ENCODE results near the gene KAT2B. TPM values are rescaled to one million over a fixed set of nuclear protein-coding genes. Genes with fewer than 3 reads are reported as not detected.

The KAT2B gene
- total and polyA plus RNA-seq, 12 donors, result 11.4 to 104 (median 85.2) TPM

DNA sequence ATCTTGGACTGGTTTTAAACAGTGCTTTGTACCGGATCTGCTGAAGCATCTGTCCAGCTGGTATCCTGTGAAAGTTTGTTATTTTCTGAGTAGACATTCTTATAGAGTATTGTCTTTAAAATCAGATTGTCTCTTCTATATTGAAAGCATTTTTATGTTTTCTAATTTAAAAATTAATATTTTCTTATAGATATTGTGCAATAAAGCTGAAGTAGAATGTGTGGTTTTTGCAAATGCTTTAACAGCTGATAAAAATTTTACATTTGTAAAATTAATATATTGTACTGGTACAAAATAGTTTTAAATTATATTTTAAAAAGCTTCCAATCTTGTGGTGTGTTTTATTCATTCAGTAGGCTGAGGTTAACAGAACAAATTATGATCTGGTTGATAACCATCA lies 113.8 kb downstream of the KAT2B start:
- Histone ChIP-seq H3K27ac (no peak overlapping the region), H3K9me3 (no peaks in the 10 kb centered on the region), H3K27me3 (no peaks in the 10 kb centered on the region), H3K4me1 (no peaks in the 10 kb centered on the region), H3K4me3 (no peak overlapping the region), H3K36me3 (peaks cover 0 to 72% (median 18%) of the 10 kb centered on the region in 9 donors)
- DNase-seq (no peak), ATAC-seq (no peak)
- 91 to 100% methylated on average over 1 of the region's 1 CpG for WGBS, 2 donors
- intact Hi-C loops (cut with DNase I), result no loop called here
- TF ChIP-seq, protein P1, sequence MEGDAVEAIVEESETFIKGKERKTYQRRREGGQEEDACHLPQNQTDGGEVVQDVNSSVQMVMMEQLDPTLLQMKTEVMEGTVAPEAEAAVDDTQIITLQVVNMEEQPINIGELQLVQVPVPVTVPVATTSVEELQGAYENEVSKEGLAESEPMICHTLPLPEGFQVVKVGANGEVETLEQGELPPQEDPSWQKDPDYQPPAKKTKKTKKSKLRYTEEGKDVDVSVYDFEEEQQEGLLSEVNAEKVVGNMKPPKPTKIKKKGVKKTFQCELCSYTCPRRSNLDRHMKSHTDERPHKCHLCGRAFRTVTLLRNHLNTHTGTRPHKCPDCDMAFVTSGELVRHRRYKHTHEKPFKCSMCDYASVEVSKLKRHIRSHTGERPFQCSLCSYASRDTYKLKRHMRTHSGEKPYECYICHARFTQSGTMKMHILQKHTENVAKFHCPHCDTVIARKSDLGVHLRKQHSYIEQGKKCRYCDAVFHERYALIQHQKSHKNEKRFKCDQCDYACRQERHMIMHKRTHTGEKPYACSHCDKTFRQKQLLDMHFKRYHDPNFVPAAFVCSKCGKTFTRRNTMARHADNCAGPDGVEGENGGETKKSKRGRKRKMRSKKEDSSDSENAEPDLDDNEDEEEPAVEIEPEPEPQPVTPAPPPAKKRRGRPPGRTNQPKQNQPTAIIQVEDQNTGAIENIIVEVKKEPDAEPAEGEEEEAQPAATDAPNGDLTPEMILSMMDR (IDR thresholded peaks at IDR 0.05), result no peak

GRCh38 chr3:20154928-20155327 lies 114.7 kb downstream of the KAT2B start:
- Histone ChIP-seq H3K27me3 (no peaks in the 10 kb centered on the region), H3K4me3 (no peak overlapping the region), H3K36me3 (peaks cover 0 to 65% (median 17%) of the 10 kb centered on the region in 9 donors), H3K4me1 (peaks cover 0 to 3% (median 0%) of the 10 kb centered on the region in 9 donors), H3K27ac (no peak overlapping the region), H3K9me3 (no peaks in the 10 kb centered on the region)
- 90 to 95% methylated on average over 4 of the region's 4 CpGs for WGBS, 2 donors
- TF ChIP-seq, protein P1 (IDR thresholded peaks at IDR 0.05), result no peak
- intact Hi-C loops (cut with DNase I), result no loop called here
- ATAC-seq, result no peak
- no peak for DNase-seq

DNA sequence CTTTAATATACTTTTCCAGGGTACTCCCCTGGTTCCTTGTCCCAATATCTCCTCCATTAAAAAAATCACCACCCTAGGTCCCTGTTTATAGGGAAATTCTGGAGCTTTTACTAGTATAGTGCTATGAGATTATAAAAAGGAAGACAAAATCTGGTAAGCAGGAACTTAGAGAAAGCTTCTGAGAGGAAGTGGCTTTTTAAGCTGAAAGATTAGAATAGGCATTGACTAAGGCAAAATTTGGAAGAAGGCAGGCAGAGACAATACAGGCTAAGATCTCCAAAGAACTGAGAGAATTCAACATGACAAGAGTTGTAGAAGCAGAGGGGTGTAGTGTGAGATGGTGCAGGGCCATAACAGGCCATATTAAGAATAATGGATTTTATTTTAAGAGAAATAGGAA lies 120.0 kb downstream of the KAT2B start:
- Histone ChIP-seq H3K4me3 (no peak overlapping the region), H3K4me1 (peaks cover 0 to 18% (median 6%) of the 10 kb centered on the region in 9 donors), H3K27me3 (no peaks in the 10 kb centered on the region), H3K36me3 (peaks cover 0 to 12% (median 0%) of the 10 kb centered on the region in 9 donors), H3K27ac (peak overlapping the region in 3 of 10 donors; percentile 7 to 58 (median 10)), H3K9me3 (no peaks in the 10 kb centered on the region)
- intact Hi-C loops (cut with DNase I), result no loop called here
- TF ChIP-seq, protein P1 (IDR thresholded peaks at IDR 0.05), result no peak
- DNase-seq, result no peak
- peak in 2 of 8 donors; percentile 19 to 37 for ATAC-seq

- DNase-seq (no peak), ATAC-seq (no peak)
- TF ChIP-seq, protein P1 (IDR thresholded peaks at IDR 0.05), result no peak
- Histone ChIP-seq H3K27ac (no peak overlapping the region), H3K27me3 (no peaks in the 10 kb centered on the region), H3K4me3 (no peak overlapping the region), H3K9me3 (no peaks in the 10 kb centered on the region), H3K36me3 (peaks cover 0 to 2% (median 0%) of the 10 kb centered on the region in 9 donors), H3K4me1 (peaks cover 0 to 18% (median 6%) of the 10 kb centered on the region in 9 donors)
- intact Hi-C loops (cut with DNase I), result no loop called here
- 98 to 99% methylated on average over 2 of the region's 2 CpGs for WGBS, 2 donors
Observed at GRCh38 chr3:20161714-20162113, 121.5 kb downstream of the KAT2B start.
